HG02884 (cell line): ENCODE measurements around the gene UGT1A10.
"Not testable (repeated sequence)": the region's sequence is repeated elsewhere in the genome, so short reads cannot be mapped to it uniquely, and the experiment has no call there.

Experiments
- ATAC-seq: cut with Tn5 transposase; IDR thresholded peaks from one replicate; pipeline ENCODE4 v1.9.1; 2021; ENCODE audit warnings: mild to moderate bottlenecking, moderate library complexity; ENCODE audit not compliant: unreplicated experiment

The UGT1A10 gene

DNA sequence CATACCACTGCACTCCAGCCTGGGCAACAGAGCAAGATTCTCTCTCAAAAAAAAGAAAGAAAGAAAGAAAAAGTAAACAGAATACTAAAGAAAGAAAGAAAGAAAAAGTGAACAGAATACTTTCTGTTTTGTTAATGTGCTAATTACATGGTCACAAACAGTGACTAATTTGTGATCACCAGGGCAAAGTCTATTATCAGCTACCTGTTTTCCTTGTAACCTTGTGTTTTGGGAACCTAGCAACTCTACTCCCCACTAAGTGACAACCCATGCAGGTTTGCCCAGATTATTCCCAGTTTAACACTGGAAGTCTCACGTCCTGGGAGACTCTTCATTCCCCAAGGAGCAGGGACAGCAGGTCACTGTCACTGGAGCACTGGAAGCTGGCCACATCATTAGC lies 18.8 kb downstream of the UGT1A10 start:
- ATAC-seq, result no peak

DNA sequence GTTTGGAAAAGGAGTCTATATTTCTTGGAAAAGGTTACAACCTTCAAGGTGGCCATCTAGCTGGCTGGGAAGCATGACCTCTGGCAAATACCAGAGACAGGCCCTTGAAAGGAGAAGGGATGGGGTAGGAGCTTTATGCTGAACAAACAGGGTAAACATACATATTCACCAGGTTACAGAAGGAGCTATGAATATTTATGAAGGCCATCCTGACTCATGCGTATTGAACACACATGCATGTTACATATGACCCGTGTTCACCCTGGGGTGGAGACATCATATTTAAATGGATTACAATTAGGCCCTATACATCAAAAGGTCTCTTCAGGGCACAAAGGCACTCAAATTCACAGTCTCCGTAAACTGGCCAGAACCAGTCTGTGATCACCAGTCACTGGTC lies 19.7 kb downstream of the UGT1A10 start:
- not testable (repeated sequence) for ATAC-seq

DNA sequence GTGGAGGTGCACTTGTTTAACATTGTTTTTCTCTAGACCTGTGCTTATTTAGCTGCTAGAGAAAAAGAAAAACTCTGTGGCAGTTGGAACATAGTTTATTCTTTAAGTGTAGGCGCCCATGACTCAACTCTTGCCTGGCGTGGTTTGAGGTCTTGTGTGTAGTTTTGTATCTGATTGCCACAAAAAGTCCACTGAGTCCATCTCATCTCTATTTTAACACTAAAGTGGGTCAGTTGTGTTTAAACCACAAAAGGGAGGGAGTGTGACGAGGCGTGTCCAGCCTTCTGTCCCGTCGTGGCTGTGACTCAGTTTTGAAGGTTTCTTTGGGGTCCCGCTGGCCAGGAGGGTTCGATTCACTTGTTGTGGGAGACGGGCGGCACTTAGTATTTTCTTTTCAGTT lies 20.2 kb downstream of the UGT1A10 start:
- no peak for ATAC-seq

DNA sequence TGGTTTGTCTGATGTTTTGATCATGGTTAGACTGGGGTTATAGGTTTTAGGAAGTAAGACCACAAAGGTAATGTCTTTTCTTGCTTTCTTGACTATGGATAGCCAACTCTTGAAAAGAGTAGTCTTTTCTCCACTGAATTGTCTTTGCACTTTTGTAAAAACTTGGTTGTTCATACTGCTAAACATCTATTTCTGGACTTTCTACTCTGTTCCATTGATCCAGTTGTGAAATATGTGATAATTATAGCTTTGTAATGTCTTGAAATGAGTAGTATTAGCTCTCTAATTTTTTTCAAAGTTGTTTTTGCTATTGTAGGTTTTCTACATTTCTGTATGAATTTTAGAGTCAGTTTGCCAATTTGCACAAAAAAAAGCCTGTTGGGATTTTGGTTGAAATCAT lies 22.4 kb downstream of the UGT1A10 start:
- ATAC-seq, result no peak

DNA sequence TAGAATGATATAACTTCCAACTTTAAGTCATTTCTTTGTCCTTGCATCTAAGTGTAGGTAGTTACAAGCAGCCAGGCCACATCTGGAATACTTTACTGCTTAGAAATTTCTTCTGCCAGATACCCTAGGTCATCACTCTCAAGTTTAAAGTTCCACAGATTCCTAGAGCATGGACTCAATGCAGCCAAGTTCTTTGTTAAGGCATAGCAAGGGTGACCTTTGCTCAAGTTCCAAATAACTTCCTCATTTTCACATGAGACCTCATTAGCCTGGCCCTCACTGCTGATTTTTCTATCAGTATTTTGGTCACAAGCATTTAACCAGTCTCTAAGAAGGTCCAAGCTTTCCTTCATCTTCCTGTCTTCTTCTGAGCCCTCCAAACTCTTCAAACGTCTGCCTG lies 27.7 kb downstream of the UGT1A10 start:
- no peak for ATAC-seq

DNA sequence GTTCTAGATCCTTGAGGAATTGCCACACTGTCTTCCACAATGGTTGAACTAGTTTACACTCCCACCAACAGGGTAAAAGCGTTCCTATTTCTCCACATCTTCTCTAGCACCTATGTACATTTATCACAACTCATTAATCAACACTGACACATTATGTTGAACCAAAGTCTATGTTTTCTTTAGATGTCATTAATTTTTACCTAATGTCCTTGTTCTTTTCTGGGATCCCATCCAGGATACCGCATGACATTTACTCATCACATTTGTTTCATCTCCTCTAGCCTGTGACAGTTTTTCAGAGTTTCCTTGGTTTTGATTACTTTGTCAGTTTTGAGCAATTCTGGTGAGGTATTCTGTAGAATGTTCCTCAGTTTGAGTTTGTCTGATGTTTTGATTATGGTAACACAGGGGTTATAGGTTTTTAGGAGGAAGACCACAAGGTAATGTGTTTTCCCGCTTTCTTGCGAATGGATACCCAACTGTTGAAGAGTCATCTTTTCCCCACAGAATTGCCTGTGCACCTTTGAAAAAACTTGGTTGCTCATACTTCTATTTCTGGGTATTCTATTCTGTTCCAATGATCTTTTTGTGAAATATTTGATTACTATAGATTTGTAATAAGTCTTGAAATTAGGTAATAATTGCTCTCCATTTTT lies 32.5 kb downstream of the UGT1A10 start:
- ATAC-seq, result no peak

DNA sequence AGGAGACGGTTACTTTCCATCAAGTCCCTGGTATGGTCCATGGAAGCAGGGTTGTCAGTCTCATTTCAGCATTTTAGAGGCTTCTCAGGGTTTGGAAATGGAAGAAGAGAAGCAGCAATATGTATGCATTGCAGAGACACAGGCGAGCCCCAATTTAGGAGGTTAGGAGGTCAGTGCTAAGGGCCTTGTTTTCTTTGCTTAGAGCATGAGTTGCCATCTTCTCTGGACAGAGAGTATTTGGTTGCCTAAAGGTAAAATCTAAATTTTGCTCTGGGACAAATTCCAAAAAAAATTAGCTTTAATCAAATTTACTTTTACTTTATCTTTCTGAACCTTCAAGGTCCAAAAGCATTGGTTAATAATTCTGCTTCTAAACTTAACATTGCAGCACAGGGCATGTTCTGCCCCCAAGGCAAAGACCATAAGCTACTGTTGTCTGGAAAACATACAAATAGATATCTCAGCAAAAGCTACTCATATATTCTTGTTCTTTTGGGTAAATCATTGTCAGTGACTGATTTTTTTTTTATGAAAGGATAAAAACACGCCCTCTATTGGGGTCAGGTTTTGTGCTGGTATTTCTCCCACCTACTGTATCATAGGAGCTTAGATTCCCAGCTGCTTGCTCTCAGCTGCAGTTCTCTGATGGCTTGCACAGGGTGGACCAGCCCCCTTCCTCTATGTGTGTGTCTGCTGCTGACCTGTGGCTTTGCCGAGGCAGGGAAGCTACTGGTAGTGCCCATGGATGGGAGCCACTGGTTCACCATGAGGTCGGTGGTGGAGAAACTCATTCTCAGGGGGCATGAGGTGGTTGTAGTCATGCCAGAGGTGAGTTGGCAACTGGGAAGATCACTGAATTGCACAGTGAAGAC lies 35.3 kb downstream of the UGT1A10 start, which contains the start of gene UGT1A9:
Gene UGT1A9 (plus strand): TSS at position 609 of the 872 bp plus-strand sequence. CDS start 37 bp downstream, at position 646.
- ATAC-seq, result no peak

DNA sequence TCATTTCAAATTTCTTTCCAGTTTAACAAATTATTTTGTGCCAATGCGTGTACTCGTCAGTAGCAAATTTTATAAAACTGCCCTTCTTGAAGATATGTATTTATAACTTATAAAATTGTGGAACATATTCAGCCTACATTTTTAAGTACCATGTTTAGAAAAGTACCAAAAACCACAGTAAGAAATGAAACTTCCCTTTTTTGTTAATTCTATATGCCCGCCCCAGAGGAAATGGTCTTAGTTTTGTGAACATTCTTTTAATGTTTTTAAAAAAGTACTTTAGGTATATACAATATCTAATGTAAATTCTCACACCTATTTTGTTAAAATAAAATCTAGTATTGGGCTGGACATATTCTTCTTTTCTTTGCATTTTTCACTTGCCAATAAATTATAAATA lies 36.6 kb downstream of the UGT1A10 start:
- ATAC-seq, result no peak

DNA sequence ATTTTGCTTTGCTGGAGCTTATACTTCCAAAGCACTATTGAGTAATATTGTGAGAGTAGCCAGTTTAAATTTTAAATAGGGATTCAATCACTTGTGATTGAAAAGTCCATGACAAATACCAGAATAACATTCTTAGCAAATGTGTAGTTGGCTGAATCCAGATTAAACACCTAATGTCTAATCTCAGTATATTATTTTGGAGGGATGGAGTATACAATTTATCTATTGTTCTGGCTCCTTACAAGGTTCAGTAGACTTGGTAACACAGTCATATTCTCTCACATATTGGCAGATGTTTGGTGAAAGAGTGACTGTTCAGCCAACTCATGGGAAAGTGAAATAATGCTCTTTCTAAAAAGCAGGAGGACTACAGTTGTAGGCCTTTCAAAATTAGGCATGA lies 37.6 kb downstream of the UGT1A10 start:
- no peak for ATAC-seq

DNA sequence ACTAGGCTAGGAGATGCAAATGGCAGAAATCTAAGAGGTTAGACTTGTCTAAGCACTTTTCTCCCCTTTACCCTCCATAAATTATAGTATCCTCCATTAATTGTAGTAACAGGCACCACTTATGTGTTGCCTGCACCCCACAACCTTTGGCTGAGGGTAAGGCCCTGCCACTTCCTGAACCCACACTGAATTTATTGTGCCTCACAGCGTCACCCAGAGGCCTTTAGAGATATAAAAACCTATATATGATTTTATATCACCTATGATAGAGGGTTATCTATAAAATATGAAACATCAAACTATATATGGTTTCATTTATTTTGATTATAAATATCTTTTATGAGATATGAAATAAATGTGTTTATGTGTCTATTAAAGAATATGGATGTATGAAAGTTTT lies 38.1 kb downstream of the UGT1A10 start:
- no peak for ATAC-seq

DNA sequence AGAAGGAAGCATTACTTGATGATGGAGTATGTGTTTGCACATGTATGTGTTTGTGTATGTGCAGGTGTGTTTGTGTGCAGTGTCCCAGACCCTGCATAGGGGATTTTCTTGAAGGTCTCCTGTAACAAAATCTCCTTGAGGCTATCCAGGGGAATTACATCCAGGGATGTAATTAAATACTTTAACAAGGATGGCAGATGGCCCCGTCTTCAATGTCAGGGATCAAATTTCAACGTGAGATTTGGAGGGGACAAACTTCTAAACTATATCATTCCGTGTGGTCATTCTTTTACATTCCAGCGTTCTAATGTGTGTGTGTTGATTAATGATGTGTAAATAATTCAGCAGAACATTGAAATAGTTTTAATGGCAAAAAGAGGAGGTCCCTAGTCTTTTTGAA lies 38.7 kb downstream of the UGT1A10 start:
- ATAC-seq, result no peak

DNA sequence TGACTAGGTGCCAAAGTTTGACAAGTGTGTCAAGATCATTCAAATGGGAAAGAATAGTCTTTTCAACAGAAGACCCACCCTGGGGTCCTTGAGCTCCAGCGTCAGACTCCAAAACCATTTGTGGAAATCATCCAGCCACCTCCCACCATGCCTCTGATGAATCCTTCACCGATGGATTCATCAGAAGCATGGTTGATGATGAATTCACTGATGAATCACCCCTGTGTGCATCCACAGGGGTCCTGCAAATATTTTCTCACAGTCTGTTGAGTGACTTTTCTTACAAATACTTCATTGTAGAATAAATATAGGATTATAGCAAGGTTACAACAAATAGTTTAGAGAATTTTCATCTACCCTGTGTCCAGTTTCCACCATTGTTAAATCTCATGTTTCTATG lies 39.8 kb downstream of the UGT1A10 start:
- no peak for ATAC-seq

DNA sequence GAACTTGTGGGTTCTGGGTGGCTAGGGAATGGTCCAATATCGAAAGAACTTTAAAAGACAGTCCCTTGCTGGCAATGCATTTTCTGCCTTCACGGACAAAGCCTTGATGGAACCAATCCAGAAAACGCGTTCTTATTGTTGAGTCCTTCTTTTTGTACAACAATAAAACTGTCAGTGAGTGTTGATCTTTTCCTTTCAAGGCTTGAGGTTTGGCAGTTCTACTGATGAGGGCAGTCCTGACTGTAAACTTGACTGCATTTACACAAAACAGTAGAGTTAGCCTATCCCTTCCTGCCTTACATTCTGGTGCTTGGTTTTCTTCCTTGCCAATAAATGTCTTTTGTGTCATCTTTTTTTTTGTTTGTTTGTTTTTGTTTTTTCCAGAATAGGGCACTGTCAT lies 42.9 kb downstream of the UGT1A10 start:
- ATAC-seq, result no peak

DNA sequence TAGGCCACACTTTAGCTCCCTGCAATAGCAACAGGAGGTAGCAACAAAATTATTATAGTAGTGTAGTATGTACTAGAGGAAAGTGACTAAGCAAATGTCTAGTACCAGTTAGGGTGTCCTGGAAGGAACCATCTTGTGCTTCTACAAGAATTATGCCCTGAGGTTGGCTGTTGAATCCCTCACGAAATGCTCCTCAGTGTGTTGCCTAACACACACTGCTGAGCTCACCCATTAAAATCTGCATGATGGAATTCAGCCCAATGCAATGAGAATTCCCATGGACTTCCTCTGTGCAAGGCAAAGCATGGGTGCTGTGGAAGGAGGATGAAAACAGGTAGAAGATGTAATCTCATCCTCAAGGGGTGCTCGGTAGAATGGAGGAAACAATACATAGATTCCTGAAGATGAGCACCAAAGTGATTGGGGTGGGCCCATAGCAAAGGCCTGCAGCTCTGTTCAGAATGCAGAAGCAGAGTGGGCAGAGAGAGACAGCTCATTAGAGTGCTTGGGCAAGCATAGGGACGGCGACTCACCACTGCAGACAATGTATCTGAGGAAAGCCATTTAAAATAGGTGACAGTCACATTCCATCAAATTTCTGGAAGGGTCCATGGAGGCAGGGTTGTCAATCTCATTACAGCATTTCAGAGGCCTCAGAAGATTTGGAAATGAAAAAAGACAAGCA lies 44.3 kb downstream of the UGT1A10 start:
- no peak for ATAC-seq

DNA sequence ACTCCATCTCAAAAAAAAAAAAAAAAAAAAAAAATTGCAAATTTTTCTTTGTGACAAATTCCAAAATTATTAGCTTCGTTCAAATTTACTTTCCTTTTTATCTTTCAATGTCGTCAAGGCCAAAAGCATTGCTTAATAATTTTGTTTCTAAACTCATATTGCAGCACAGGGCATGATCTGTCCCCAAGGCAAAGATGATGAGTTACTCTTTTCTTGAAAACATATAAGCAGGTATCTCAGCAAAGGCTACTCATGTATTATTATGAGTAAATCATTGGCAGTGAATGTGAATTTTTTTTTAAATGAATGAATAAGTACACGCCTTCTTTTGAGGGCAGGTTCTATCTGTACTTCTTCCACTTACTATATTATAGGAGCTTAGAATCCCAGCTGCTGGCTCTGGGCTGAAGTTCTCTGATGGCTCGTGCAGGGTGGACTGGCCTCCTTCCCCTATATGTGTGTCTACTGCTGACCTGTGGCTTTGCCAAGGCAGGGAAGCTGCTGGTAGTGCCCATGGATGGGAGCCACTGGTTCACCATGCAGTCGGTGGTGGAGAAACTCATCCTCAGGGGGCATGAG lies 45.4 kb downstream of the UGT1A10 start, which contains the start of gene UGT1A7:
Gene UGT1A7 (plus strand): TSS at position 381 of the 579 bp plus-strand sequence. CDS start 37 bp downstream, at position 418.
- ATAC-seq, result no peak

DNA sequence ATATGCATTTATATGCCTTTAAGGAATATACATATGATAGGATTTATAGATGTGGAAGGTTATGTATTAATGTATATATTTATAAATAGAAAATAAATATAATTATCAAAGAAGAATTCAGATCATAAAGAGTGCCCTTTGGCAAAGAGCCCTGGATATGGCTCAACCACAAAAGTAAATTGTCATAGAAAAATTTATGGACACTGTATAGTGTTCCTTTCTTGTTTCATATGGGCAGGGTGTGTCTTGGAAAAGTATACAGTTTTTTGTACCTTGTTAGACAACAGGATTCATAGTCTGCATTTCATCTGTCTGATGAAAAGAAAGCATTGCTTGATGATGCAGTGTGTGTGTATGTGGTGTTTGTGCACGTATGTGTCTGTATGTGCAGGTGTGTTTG lies 48.4 kb downstream of the UGT1A10 start:
- no peak for ATAC-seq

DNA sequence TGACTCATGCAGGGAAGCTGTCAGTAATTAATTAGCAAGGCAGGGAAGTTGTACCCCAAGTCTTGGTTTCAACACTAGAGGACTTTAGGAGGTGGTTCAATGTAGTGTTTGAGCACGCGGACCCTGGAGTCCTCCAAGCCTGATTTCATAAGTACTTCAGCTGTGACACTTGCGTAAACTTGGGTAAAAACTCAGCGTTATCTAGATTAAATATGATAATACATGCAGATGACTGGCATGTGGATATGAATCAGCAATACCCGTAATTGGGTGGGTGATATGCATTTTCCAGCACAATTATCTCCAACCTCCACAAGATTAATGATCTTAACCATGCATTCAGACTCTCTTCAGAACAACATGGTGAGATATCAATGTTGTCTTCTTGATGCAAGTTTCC lies 50.7 kb downstream of the UGT1A10 start:
- ATAC-seq, result no peak

DNA sequence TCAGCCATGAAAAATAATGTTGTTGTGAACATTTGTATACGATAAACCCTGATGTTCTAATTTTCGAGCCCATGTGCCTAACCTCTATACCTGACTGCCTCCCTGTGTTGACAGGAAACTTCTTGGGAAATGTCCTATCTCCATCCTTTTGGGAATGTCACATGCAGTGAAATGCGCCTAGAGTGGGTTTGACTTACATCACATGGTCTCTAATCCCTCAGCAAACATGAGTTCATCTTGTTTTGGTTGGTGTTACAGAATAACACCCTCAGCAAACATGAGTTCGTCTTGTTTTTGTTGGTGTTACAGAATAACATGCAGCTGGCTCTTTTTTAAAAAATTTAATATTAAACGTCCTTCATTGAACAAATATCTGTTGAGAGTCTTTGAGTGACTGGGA lies 52.1 kb downstream of the UGT1A10 start:
- ATAC-seq, result no peak

DNA sequence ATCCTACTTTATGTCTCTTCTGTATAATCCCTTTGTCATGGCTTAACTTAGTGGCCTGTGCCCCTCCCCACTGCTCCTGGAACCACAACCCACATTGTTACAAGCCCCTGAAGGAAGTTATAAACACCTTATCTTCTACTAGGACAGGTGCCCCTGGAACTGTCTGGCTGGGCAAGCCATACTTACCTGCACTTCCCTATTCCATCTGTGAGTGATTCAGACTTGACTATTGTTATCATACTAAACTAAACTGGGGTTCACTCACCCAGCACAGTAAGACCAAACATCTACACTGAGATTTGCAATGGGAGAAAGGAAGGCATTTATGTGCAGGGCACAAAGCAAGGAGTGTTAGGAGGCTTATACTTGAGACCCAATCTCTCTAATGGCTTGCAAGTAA lies 52.8 kb downstream of the UGT1A10 start:
- ATAC-seq, result no peak

DNA sequence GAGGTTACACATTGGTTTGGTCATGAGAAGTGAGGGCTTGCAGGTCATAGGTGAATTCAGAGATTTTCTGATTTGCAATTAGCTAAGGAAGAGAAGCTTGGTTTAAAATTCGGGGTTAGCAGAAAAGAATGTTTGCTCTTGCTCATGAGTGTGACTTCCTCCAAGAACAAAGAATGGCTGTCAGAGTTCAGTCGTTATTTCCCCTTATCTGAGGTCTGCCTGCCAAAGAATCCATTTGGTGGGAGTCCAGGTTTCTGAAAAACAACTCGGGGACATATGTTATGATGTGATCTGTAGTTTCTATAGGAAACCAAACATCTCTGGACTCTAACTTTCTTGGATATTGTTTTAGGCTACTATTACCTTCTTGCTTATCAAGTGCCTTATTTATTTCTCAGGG lies 53.3 kb downstream of the UGT1A10 start:
- ATAC-seq, result no peak

DNA sequence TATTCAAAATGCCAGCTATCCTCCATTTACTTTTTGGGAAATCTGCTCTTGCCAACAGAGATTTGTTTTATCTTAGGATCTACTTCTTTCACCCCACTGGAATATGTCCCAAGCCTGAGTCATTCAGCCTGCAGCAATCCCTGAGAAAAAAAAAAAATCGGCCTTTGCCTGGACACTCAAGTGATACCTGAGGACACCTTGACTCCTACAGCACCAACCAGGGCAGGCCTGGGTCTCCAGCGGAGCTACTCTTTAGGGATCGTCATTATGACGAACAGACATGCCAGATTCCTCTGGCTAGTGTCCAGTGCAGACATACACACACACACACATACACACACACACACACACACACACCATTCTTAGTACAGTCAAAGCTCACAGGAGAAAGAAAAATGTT lies 54.2 kb downstream of the UGT1A10 start:
- no peak for ATAC-seq
